GM12878 (cell line): ENCODE measurements around the gene PDE11A.

Experiments
- BACH1 ChIP-seq: fragments of 450-650 bp; IDR thresholded peaks from 2 replicates; pipeline ENCODE4 v1.6.1; 2017; ENCODE audit warnings: mild to moderate bottlenecking, borderline replicate concordance
- CEBPB ChIP-seq, 2 experiments: fragments of 150-350 bp in 1 of 2; IDR thresholded peaks; 2 replicates each; pipeline ENCODE4 v1.6.1; 2012 to 2014; ENCODE audit warnings: low read depth in 2 of 2, low read length in 2 of 2, borderline replicate concordance in 1 of 2, inconsistent platforms in 1 of 2
- EGR1 ChIP-seq, 2 experiments: IDR thresholded peaks; 1 replicate in 1 of 2; 2 replicates in 1 of 2; pipeline ENCODE4 v1.6.1; 2011 to 2012; ENCODE audit warnings: low read depth in 2 of 2, low read length in 2 of 2, borderline replicate concordance in 1 of 2, mild to moderate bottlenecking in 1 of 2, moderate library complexity in 1 of 2
- EZH2 ChIP-seq: IDR thresholded peaks from 2 replicates; pipeline ENCODE4 v1.6.1; 2012; ENCODE audit warnings: low read depth, mild to moderate bottlenecking, control low read depth, inconsistent platforms, low read length, borderline replicate concordance; ENCODE audit not compliant: control insufficient read depth
- FOXK2 ChIP-seq: fragments of 450-650 bp; IDR thresholded peaks from 2 replicates; pipeline ENCODE4 v1.6.1; 2017; ENCODE audit warnings: mild to moderate bottlenecking, moderate library complexity
- HCFC1 ChIP-seq: fragments of 150-350 bp; IDR thresholded peaks from 2 replicates; pipeline ENCODE4 v1.6.1; 2014; ENCODE audit warnings: low read length
- HDAC2 ChIP-seq: fragments of 200-600 bp; sonication (generic); IDR thresholded peaks from 2 replicates; pipeline ENCODE4 v1.6.1; 2017
- POLR2A ChIP-seq: IDR thresholded peaks from 2 replicates; pipeline ENCODE4 v1.6.1; 2011; ENCODE audit warnings: low read depth, mild to moderate bottlenecking, low read length
- SUZ12 ChIP-seq: fragments of 200-600 bp; sonication (generic); IDR thresholded peaks from one replicate; pipeline ENCODE4 v1.6.1; 2018; ENCODE audit warnings: antibody characterized with exemption, mild to moderate bottlenecking; ENCODE audit not compliant: unreplicated experiment
- TARDBP ChIP-seq: IDR thresholded peaks from 2 replicates; pipeline ENCODE4 v1.6.1; 2016; ENCODE audit warnings: borderline replicate concordance
- TF ChIP-seq, protein P1 (sequence below), 3 experiments: IDR thresholded peaks in 2 of 3; conservative IDR thresholded peaks in 1 of 3; 2 replicates each; pipeline ENCODE4 v1.5.1; 2011; ENCODE audit warnings: low read depth in 3 of 3, low read length in 3 of 3, mild to moderate bottlenecking in 3 of 3, control low read depth in 2 of 3, moderate library complexity in 2 of 3, inconsistent platforms in 1 of 3, mixed read lengths in 1 of 3; ENCODE audit not compliant: control insufficient read depth in 2 of 3, insufficient read depth in 1 of 3; ENCODE audit errors: extremely low read depth in 1 of 3
- TF ChIP-seq, protein P2 (sequence below): IDR thresholded peaks from 2 replicates; pipeline ENCODE4 v1.6.1; 2012; ENCODE audit warnings: mild to moderate bottlenecking, low read depth, low read length

DNA sequence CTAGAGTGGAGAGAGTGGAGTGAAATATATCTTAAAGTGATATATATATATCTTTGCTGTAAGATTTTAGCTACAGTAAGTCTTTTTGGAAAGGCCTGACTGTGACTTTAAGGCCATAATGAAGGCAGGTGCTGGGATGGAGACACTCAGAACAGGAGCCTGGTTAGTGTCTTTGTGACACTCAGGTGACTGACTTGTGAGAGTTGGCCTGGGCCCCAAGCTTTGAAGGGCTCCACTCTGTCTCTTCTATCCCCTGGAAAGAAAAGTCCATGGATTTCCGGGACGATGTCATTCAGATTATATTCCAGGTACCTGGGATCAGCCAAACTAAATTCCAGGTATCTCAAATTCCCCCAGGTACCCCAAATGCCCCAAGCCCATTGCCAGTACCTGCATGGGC is 276.6 kb downstream of the PDE11A start:
- TF ChIP-seq TARDBP (no peak), POLR2A (no peak), SUZ12 (no peak), EGR1 (IDR thresholded peaks at IDR 0.05; ENCODE audit: borderline replicate concordance in 1 of 2, low read depth in 2 of 2, low read length in 2 of 2) (no peak), CEBPB (IDR thresholded peaks at IDR 0.05; ENCODE audit: borderline replicate concordance in 1 of 2, low read depth in 2 of 2, low read length in 2 of 2) (no peak), FOXK2 (no peak), EZH2 (no peak), HDAC2 (no peak), HCFC1 (no peak), BACH1 (no peak)
- TF ChIP-seq, protein P1, sequence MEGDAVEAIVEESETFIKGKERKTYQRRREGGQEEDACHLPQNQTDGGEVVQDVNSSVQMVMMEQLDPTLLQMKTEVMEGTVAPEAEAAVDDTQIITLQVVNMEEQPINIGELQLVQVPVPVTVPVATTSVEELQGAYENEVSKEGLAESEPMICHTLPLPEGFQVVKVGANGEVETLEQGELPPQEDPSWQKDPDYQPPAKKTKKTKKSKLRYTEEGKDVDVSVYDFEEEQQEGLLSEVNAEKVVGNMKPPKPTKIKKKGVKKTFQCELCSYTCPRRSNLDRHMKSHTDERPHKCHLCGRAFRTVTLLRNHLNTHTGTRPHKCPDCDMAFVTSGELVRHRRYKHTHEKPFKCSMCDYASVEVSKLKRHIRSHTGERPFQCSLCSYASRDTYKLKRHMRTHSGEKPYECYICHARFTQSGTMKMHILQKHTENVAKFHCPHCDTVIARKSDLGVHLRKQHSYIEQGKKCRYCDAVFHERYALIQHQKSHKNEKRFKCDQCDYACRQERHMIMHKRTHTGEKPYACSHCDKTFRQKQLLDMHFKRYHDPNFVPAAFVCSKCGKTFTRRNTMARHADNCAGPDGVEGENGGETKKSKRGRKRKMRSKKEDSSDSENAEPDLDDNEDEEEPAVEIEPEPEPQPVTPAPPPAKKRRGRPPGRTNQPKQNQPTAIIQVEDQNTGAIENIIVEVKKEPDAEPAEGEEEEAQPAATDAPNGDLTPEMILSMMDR (IDR thresholded peaks at IDR 0.05 in 2 of 3, conservative IDR thresholded peaks at IDR 0.05 in 1 of 3; ENCODE audit: control insufficient read depth in 2 of 3, extremely low read depth in 1 of 3, insufficient read depth in 1 of 3, low read depth in 3 of 3, low read length in 3 of 3), result no peak
- TF ChIP-seq, protein P2, sequence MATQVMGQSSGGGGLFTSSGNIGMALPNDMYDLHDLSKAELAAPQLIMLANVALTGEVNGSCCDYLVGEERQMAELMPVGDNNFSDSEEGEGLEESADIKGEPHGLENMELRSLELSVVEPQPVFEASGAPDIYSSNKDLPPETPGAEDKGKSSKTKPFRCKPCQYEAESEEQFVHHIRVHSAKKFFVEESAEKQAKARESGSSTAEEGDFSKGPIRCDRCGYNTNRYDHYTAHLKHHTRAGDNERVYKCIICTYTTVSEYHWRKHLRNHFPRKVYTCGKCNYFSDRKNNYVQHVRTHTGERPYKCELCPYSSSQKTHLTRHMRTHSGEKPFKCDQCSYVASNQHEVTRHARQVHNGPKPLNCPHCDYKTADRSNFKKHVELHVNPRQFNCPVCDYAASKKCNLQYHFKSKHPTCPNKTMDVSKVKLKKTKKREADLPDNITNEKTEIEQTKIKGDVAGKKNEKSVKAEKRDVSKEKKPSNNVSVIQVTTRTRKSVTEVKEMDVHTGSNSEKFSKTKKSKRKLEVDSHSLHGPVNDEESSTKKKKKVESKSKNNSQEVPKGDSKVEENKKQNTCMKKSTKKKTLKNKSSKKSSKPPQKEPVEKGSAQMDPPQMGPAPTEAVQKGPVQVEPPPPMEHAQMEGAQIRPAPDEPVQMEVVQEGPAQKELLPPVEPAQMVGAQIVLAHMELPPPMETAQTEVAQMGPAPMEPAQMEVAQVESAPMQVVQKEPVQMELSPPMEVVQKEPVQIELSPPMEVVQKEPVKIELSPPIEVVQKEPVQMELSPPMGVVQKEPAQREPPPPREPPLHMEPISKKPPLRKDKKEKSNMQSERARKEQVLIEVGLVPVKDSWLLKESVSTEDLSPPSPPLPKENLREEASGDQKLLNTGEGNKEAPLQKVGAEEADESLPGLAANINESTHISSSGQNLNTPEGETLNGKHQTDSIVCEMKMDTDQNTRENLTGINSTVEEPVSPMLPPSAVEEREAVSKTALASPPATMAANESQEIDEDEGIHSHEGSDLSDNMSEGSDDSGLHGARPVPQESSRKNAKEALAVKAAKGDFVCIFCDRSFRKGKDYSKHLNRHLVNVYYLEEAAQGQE, result no peak
